ENCODE measurements around the gene AGMO.

The AGMO gene

GRCh38 chr7:15219758-15220157 is 342.1 kb downstream of the AGMO start:
- no peak for DNase-seq (ENCODE audit: low read depth in 2 of 2)

GRCh38 chr7:15218261-15218660 is 343.6 kb downstream of the AGMO start:
- no peak for DNase-seq (ENCODE audit: low read depth in 2 of 2)

GRCh38 chr7:15215616-15216015 is 346.2 kb downstream of the AGMO start:
- DNase-seq (ENCODE audit: low read depth in 2 of 2), result no peak

- DNase-seq (ENCODE audit: low read depth in 2 of 2), result no peak
Observed at GRCh38 chr7:15214976-15215375, 346.8 kb downstream of the AGMO start.

DNA sequence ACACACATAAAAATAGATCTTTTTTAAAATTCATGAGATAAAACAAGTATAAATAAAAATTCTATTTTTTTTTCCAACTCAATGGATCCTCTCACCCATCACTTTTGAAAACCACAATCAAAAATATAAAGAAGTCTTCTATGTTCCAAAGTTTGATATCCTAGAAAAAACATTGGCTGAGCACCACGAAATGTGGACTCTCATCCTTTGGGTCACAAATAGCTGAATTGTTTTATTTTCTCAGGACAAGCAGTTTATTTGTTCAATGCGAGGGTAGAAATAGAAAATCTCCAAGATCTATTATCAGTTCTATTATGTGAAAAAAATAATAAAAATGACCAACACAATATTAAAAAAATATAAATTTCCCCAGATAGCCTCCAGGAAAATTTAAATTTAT is 348.7 kb downstream of the AGMO start:
- no peak for DNase-seq (ENCODE audit: low read depth in 2 of 2)

GRCh38 chr7:15209429-15209828 is 352.4 kb downstream of the AGMO start:
- no peak for DNase-seq (ENCODE audit: low read depth in 2 of 2)

DNA sequence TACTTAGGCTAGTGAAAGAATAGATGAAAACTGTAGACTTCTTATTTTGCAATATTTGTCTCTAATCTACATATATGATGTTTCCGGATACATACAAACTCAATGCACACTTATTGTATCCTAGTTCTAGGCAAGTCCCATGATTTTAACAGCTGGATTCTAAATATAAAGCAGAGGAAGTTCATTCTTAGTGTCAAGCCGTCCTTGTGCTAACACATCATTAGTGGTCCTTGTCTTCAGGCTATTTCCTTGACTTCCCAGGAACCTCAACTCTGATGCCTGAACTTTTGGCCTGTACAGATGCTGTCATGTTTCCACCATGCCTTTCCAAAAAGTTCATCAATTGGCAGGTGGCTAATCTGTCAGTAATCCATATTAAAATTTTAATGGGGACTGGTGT is 357.4 kb downstream of the AGMO start:
- no peak for DNase-seq (ENCODE audit: low read depth in 2 of 2)

- DNase-seq (ENCODE audit: low read depth in 2 of 2), result no peak
Observed at GRCh38 chr7:15199482-15199881, 362.3 kb downstream of the AGMO start.

GRCh38 chr7:15197042-15197977 is 364.5 kb downstream of the AGMO start:
- no peak for DNase-seq (ENCODE audit: low read depth in 2 of 2)

GRCh38 chr7:15178065-15178464 is 383.8 kb downstream of the AGMO start:
- no peak for DNase-seq (ENCODE audit: low read depth in 2 of 2)

DNA sequence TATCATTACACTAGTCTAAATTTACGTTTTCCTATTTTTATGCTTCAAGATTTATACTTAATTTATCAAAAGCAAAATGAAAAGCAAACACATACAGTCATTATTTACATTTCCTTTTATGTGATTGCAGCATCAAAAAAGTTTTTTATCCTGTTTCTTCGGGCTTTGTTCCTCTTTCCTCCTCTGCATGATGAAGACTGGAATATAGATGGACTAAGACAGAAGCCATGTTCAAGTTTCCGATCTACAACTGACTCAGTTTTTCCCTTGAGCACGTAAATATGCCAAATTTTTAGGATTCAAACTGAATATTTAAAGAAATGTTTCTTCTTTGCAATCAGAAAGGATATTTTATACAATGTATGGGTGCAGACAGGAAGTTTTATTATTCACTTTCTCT is 385.7 kb downstream of the AGMO start:
- no peak for DNase-seq (ENCODE audit: low read depth in 2 of 2)

GRCh38 chr7:15175152-15175551 is 386.7 kb downstream of the AGMO start:
- DNase-seq (ENCODE audit: low read depth in 2 of 2), result no peak

GRCh38 chr7:15174485-15174884 is 387.3 kb downstream of the AGMO start:
- no peak for DNase-seq (ENCODE audit: low read depth in 2 of 2)

DNA sequence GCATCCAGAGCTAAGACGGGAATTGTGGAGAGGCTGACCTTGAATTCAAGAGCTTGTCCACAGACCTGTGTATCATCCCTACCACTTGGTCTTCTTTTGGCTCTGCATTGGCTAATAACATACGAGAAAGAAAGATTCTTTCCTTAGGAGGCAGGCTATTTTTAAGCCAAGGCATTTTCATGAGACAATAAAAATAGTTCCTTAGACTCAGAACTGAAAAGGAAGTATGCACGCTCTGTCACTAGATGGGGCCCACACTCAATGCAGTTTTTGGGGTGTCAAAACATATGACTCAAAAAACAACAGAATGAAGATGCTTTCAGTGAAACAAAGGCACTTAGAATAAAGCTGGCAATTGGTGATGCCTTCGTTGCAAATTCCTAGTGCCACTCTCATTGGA is 393.3 kb downstream of the AGMO start:
- DNase-seq (ENCODE audit: low read depth in 2 of 2), result no peak

DNA sequence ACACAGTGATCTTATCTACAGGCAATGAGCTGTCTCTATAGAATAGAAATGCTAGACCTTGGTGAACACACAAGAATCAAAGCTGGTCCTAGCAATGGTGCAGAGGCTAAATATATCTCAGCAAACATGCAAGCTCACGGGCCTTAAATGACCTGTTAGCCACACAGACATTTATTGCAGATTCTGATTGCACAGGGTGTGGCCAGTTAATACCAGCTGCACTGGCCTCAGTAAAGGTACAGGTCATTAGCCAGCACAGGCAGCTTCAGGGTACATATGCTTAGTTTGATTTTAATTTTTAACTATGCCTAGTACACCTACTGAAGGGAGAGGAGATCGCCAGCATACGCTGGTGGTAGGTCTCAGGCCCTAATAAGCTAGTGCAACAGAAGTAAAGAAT is 393.9 kb downstream of the AGMO start:
- DNase-seq (ENCODE audit: low read depth in 2 of 2), result no peak

GRCh38 chr7:15166620-15167019 is 395.2 kb downstream of the AGMO start:
- no peak for DNase-seq (ENCODE audit: low read depth in 2 of 2)

DNA sequence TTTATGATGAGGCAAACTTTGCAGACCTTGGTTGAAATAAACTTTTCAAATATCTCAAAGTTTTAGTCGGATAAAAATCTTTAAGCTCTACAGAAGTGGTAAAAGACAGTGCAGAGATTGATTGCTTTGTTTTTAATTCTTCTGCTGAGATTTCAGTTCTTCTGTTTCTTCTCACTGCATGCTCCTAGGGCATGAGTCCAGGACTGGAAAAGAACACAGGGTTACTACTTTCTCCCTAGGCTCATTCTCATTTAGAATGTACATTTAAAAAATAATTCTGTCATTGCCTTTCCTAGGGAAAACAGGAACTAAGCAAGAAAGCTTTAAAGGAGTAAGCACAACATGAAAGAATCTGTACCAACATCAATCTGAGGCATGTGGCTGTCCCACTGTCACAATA is 402.6 kb downstream of the AGMO start:
- no peak for DNase-seq (ENCODE audit: low read depth in 2 of 2)

DNA sequence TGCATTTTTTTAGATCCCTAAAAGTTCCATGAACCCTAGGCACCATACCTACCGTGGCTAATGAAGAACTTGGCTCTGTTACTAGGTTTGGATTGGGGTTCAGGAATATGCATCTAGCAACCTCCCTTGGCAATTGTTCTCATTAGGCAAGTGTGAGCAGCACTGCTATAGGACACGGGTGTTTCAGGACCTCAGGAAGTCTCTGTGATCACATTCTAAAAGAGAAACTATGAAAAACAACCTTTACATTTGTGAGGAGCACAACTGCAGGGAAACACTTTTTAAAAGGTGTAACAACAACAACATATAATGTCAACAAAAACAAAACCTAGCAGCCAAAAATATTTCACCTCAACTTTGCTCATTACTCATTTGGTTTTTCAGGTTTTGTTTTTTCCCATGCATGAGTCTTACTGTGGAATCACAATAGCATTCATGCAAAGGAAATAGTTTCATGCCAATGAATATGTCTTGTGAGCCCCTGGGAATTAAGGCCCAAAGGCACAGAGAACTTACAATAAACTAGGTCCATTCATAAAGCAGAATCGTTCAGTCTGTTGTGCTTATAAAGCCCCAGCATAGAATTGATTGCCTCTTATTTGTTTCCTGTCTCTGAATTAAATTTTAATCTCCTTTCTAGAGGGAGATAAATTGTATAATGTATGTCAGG is 403.5 kb downstream of the AGMO start:
- DNase-seq (ENCODE audit: low read depth in 2 of 2), result no peak
